CD4-positive, alpha-beta T cell (primary cell): ENCODE results near the gene SMYD3. TPM values are rescaled to one million over a fixed set of nuclear protein-coding genes. Genes with fewer than 3 reads are reported as not detected.

Experiments
- ATAC-seq: fragments of 200-7000 bp; cut with Tn5 transposase; one replicate; pipeline ENCODE4 v1.10.0; 2022; ENCODE audit warnings: mild to moderate bottlenecking; ENCODE audit not compliant: poor library complexity
- CTCF ChIA-PET: fragments of 350-600 bp; sonication (Branson Sonifier 250); formaldehyde crosslinking; loops from one replicate; lab custom pipeline; 2021; ENCODE audit warnings: antibody characterized with exemption, inconsistent platforms; lab: Charles Lee
- POLR2A ChIA-PET: fragments of 350-600 bp; sonication (Branson Sonifier 250); formaldehyde crosslinking; loops from one replicate; lab custom pipeline; 2021; ENCODE audit warnings: antibody characterized with exemption, inconsistent platforms; lab: Charles Lee
- DNase-seq, 14 experiments: peaks; one replicate each; pipeline ENCODE4 v3.0.0-alpha.2; 2013 to 2020; ENCODE audit warnings: mixed read lengths in 2 of 14
- H3K27ac ChIP-seq, 2 donors: one replicate each; pipeline versions ENCODE4 v1.5.1 to v1.7.0; 2013; ENCODE audit warnings: low read length in 2 of 2, low read depth in 1 of 2, mild to moderate bottlenecking in 1 of 2
- H3K27me3 ChIP-seq, 2 experiments: 1 replicate in 1 of 2; 2 replicates in 1 of 2; pipeline versions ENCODE4 v1.6.1 to v1.7.0; 2013; ENCODE audit warnings: low read length in 2 of 2, control low read depth in 1 of 2, mild to moderate bottlenecking in 1 of 2, moderate library complexity in 1 of 2; ENCODE audit not compliant: insufficient read depth in 2 of 2, control insufficient read depth in 1 of 2
- H3K36me3 ChIP-seq: one replicate; pipeline ENCODE4 v1.6.1; 2013; ENCODE audit warnings: low read length, control low read depth; ENCODE audit not compliant: insufficient read depth
- H3K4me1 ChIP-seq: one replicate; pipeline ENCODE4 v1.6.1; 2013; ENCODE audit warnings: low read length, control low read depth; ENCODE audit not compliant: insufficient read depth
- H3K4me3 ChIP-seq: one replicate; pipeline ENCODE4 v1.5.1; 2013; ENCODE audit warnings: mild to moderate bottlenecking, low read length, moderate library complexity
- H3K9me3 ChIP-seq, 2 experiments: 1 replicate in 1 of 2; 2 replicates in 1 of 2; pipeline versions ENCODE4 v1.6.1 to v1.7.0; 2013; ENCODE audit warnings: low read length in 2 of 2, mild to moderate bottlenecking in 2 of 2, control low read depth in 1 of 2, moderate library complexity in 1 of 2; ENCODE audit not compliant: control insufficient read depth in 1 of 2, insufficient read depth in 1 of 2
- H3K27ac Mint-ChIP-seq: one replicate; pipeline ENCODE4 v1.8.0; 2020; ENCODE audit warnings: mixed read lengths
- H3K27me3 Mint-ChIP-seq: one replicate; pipeline ENCODE4 v1.8.0; 2021; ENCODE audit warnings: mixed read lengths
- H3K36me3 Mint-ChIP-seq: one replicate; pipeline ENCODE4 v1.8.0; 2021; ENCODE audit warnings: low read depth, mixed read lengths
- H3K4me1 Mint-ChIP-seq: one replicate; pipeline ENCODE4 v1.8.0; 2021; ENCODE audit warnings: low read depth, mixed read lengths
- H3K4me3 Mint-ChIP-seq: one replicate; pipeline ENCODE4 v1.8.0; 2020; ENCODE audit warnings: mild to moderate bottlenecking, mixed read lengths
- H3K9me3 Mint-ChIP-seq: one replicate; pipeline ENCODE4 v1.8.0; 2020; ENCODE audit warnings: mixed read lengths
- CTCF ChIP-seq: fragments of 200-600 bp; IDR thresholded peaks from one replicate; pipeline ENCODE4 v1.8.0; 2022; ENCODE audit warnings: antibody characterized with exemption, mild to moderate bottlenecking
- intact Hi-C, 2 experiments: fragments of 100-400 bp; cut with DNase I in 1 of 2; cut with micrococcal nuclease in 1 of 2; formaldehyde crosslinking; loops; one replicate each; pipeline versions ENCODE4 v1.15.1 to v1.9.0; 2023 to 2025; cut with DNase I, micrococcal nuclease
- total RNA-seq, 174 experiments: library from RNA in 2 of 174; stranded (reverse) in 2 of 174; gene quantifications; one replicate each; pipeline ENCODE4 v1.2.3 and lab custom pipeline; 2021 to 2026

Gene SMYD3
- total RNA-seq, 2 experiments from 2014 or later: 18.8 to 19.6 TPM

- POLR2A ChIA-PET: interaction anchor here (0.5 kb wide), 1 partner anchor 630 kb away, joined by 4 read pairs; no protein-coding TSS in a partner anchor
Measured at GRCh38 chr1:245786948-245787347, 720.1 kb downstream of the SMYD3 start.

GRCh38 chr1:245779797-245780755, 727.0 kb downstream of the SMYD3 start:
- H3K27me3 ChIP-seq: no peaks in the 10 kb centered on the region
- no peaks in the 10 kb centered on the region for H3K36me3 Mint-ChIP-seq
- no peaks in the 10 kb centered on the region for H3K9me3 ChIP-seq
- H3K4me1 Mint-ChIP-seq: no peaks in the 10 kb centered on the region
- no peak overlapping the region for H3K4me3 Mint-ChIP-seq
- CTCF ChIA-PET: no interaction called here
- H3K9me3 Mint-ChIP-seq: peaks cover 1% of the 10 kb centered on the region
- TF ChIP-seq CTCF: no peak
- ATAC-seq (no peak), DNase-seq (no peak)
- no peak overlapping the region for H3K4me3 ChIP-seq
- H3K27me3 Mint-ChIP-seq: no peaks in the 10 kb centered on the region
- H3K27ac Mint-ChIP-seq: no peak overlapping the region
- no peaks in the 10 kb centered on the region for H3K4me1 ChIP-seq
- H3K27ac ChIP-seq: no peak overlapping the region
- no peaks in the 10 kb centered on the region for H3K36me3 ChIP-seq
- intact Hi-C loops: no loop called here
- POLR2A ChIA-PET: no interaction called here

More at GRCh38 chr1:245786948-245787347, 720.1 kb downstream of the SMYD3 start:
- H3K27ac ChIP-seq: no peak overlapping the region
- no peaks in the 10 kb centered on the region for H3K27me3 ChIP-seq
- H3K4me1 ChIP-seq: no peaks in the 10 kb centered on the region
- Mint-ChIP-seq H3K4me1 (no peaks in the 10 kb centered on the region), H3K27ac (no peak overlapping the region), H3K9me3 (no peaks in the 10 kb centered on the region), H3K27me3 (no peaks in the 10 kb centered on the region), H3K36me3 (no peaks in the 10 kb centered on the region), H3K4me3 (no peak overlapping the region)
- H3K36me3 ChIP-seq: no peaks in the 10 kb centered on the region
- no peak for ATAC-seq
- CTCF ChIA-PET: no interaction called here
- no peak overlapping the region for H3K4me3 ChIP-seq
- intact Hi-C loops: no loop called here
- no peak for TF ChIP-seq CTCF
- no peak for DNase-seq
- no peaks in the 10 kb centered on the region for H3K9me3 ChIP-seq

- no peak overlapping the region for H3K4me3 Mint-ChIP-seq
- ChIA-PET CTCF (no interaction called here), POLR2A (no interaction called here)
- Histone ChIP-seq H3K4me1 (no peaks in the 10 kb centered on the region), H3K9me3 (no peaks in the 10 kb centered on the region), H3K4me3 (no peak overlapping the region), H3K36me3 (no peaks in the 10 kb centered on the region), H3K27me3 (no peaks in the 10 kb centered on the region), H3K27ac (no peak overlapping the region)
- H3K4me1 Mint-ChIP-seq: no peaks in the 10 kb centered on the region
- H3K36me3 Mint-ChIP-seq: no peaks in the 10 kb centered on the region
- no peak for TF ChIP-seq CTCF
- DNase-seq (no peak), ATAC-seq (no peak)
- no peaks in the 10 kb centered on the region for H3K27me3 Mint-ChIP-seq
- H3K9me3 Mint-ChIP-seq: peaks cover 1% of the 10 kb centered on the region
- H3K27ac Mint-ChIP-seq: no peak overlapping the region
- intact Hi-C loops: no loop called here
Measured at GRCh38 chr1:245777752-245778151, 729.3 kb downstream of the SMYD3 start.
